ENCODE results near the gene ERICH4.

DNA sequence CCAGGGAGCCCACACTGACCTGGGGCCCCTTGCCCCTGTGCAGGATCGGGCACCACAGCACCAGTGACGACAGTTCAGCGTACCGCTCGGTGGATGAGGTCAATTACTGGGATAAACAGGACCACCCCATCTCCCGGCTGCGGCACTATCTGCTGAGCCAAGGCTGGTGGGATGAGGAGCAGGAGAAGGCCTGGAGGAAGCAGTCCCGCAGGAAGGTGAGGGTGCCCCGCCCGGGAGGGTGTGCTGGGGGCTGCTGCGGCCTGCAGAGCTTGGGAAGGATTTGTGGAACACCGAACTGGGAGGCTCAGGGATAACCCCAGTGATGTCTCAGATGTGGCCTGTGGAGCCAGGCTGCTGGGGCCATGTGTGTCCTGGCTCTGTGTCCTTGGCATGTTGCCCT, 20.0 kb upstream of the ERICH4 start:
- TF ChIP-seq BCL6 (CRISPR knock-in tag; IDR thresholded peaks at IDR 0.05) (no peak), NCOA4 (IDR thresholded peaks at IDR 0.05; ENCODE audit: partially characterized antibody) (no peak), ZNF133 (CRISPR knock-in tag; IDR thresholded peaks at IDR 0.05) (no peak), MEIS2 (IDR thresholded peaks at IDR 0.05; ENCODE audit: partially characterized antibody) (no peak), NFIC (IDR thresholded peaks at IDR 0.05) (no peak), MNT (conservative IDR thresholded peaks at IDR 0.05) (no peak), FOXA3 (CRISPR knock-in tag; conservative IDR thresholded peaks at IDR 0.05 in 1 of 2, IDR thresholded peaks at IDR 0.05 in 1 of 2) (no peak)
